Esophagus muscularis mucosa (tissue), 4 donors: ENCODE results near the gene GAS2. TPM values are rescaled to one million over a fixed set of nuclear protein-coding genes. Genes with fewer than 3 reads are reported as not detected.

Source experiments
- DNase-seq: peaks from one replicate; pipeline ENCODE4 v3.0.0-alpha.2; 2017; ENCODE audit errors: extremely low spot score
- H3K27ac ChIP-seq, 4 donors: fragments of 200-600 bp; sonication (generic); replicated peaks in 1 of 4; 1 replicate in 3 of 4; 2 replicates in 1 of 4; pipeline ENCODE4 v1.5.1; 2016 to 2019; ENCODE audit warnings: mild to moderate bottlenecking in 1 of 4
- H3K27me3 ChIP-seq, 4 donors: fragments of 200-600 bp; sonication (generic); one replicate each; pipeline versions ENCODE4 v1.5.1 to v1.6.0; 2016 to 2019
- H3K36me3 ChIP-seq, 4 donors: fragments of 200-600 bp; sonication (generic); one replicate each; pipeline ENCODE4 v1.5.1; 2016 to 2019
- H3K4me1 ChIP-seq, 4 donors: fragments of 200-600 bp; sonication (generic); one replicate each; pipeline ENCODE4 v1.5.1; 2016 to 2019
- H3K4me3 ChIP-seq, 4 donors: fragments of 200-600 bp; sonication (generic); 1 replicate in 2 of 4; 2 replicates in 2 of 4; pipeline ENCODE4 v1.5.1; 2016 to 2019; ENCODE audit warnings: mild to moderate bottlenecking in 4 of 4, moderate library complexity in 1 of 4
- H3K9me3 ChIP-seq, 4 donors: fragments of 200-600 bp; sonication (generic); 1 replicate in 3 of 4; 2 replicates in 1 of 4; pipeline ENCODE4 v1.5.1; 2016 to 2019
- CTCF ChIP-seq, 3 experiments: fragments of 200-600 bp in 2 of 3; fragments of 450-650 bp in 1 of 3; sonication (generic) in 2 of 3; IDR thresholded peaks; one replicate each; pipeline ENCODE4 v1.5.1; 2017 to 2019; ENCODE audit warnings: antibody characterized with exemption in 3 of 3, mild to moderate bottlenecking in 2 of 3, moderate library complexity in 1 of 3
- EP300 ChIP-seq: sonication (generic); formaldehyde crosslinking; IDR thresholded peaks from one replicate; pipeline ENCODE4 v1.6.1; 2017; ENCODE audit warnings: antibody characterized with exemption
- POLR2A ChIP-seq: fragments of 450-650 bp; IDR thresholded peaks from one replicate; pipeline ENCODE4 v1.6.1; 2017; ENCODE audit warnings: antibody characterized with exemption, moderate library complexity, mild to moderate bottlenecking, low read depth
- POLR2AphosphoS5 ChIP-seq, 2 donors: sonication (generic); formaldehyde crosslinking; IDR thresholded peaks; one replicate each; pipeline ENCODE4 v1.6.1; 2017; ENCODE audit warnings: antibody characterized with exemption in 2 of 2
- WGBS: methylation state at CpG from one replicate; pipeline ENCODE4 v1.1.5; 2018; 5-methylcytosine and 5-hydroxymethylcytosine counted together
- intact Hi-C: fragments of 100-400 bp; cut with DNase I; formaldehyde crosslinking; loops from one replicate; pipeline ENCODE4 v1.15.1; 2023
- total RNA-seq, 4 donors: library from RNA; depleted of rRNA; stranded (reverse); fragments of >200 nt; gene quantifications; one replicate each; pipeline versions ENCODE4 v1.1.0 to v1.2.1, GENCODE V29; 2016

Gene GAS2
- total RNA-seq, 4 donors from 2014 or later = 0.65 to 4.2 (median 1.4) TPM

DNA sequence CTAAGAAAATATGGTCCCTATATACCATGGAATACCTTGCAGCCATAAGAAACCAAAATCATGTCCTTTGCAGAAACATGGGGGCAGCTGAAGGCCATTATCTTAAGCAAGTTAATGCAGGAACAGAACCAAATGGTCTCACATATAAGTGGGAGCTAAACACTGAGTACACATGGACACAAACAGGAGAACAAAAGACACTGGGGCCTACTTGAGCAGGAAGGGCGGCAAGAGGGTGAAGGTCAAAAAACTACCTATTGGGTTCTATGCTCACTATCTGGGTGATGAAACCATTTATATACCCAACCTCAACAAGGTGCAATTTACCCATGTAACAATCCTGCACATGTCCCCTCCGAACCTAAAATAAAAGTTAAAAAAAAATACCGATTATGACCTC is 22.5 kb downstream of the GAS2 start:
- TF ChIP-seq EP300 (no peak), POLR2AphosphoS5 (IDR thresholded peaks at IDR 0.05) (no peak), CTCF (IDR thresholded peaks at IDR 0.05) (no peak), POLR2A (no peak)
- 96% methylated on average over 3 of the region's 3 CpGs for WGBS

GRCh38 chr11:22690257-22690656 is 23.8 kb downstream of the GAS2 start:
- Histone ChIP-seq H3K27me3 (no peaks in the 10 kb centered on the region), H3K4me1 (no peaks in the 10 kb centered on the region), H3K4me3 (no peak overlapping the region), H3K36me3 (no peaks in the 10 kb centered on the region), H3K27ac (no peak overlapping the region), H3K9me3 (no peaks in the 10 kb centered on the region)
- intact Hi-C loops = no loop called here
- WGBS = 61% methylated on average over 1 of the region's 1 CpG
- no peak for DNase-seq
- no peak for TF ChIP-seq POLR2AphosphoS5 (IDR thresholded peaks at IDR 0.05)
- no peak for TF ChIP-seq POLR2A
- TF ChIP-seq CTCF (IDR thresholded peaks at IDR 0.05) = no peak
- TF ChIP-seq EP300 = no peak

More for the DNA sequence above, 22.5 kb downstream of the GAS2 start:
- Histone ChIP-seq H3K27me3 (no peaks in the 10 kb centered on the region), H3K36me3 (no peaks in the 10 kb centered on the region), H3K4me1 (no peaks in the 10 kb centered on the region), H3K9me3 (no peaks in the 10 kb centered on the region), H3K4me3 (no peak overlapping the region), H3K27ac (no peak overlapping the region)
- DNase-seq = no peak
- intact Hi-C loops = no loop called here

DNA sequence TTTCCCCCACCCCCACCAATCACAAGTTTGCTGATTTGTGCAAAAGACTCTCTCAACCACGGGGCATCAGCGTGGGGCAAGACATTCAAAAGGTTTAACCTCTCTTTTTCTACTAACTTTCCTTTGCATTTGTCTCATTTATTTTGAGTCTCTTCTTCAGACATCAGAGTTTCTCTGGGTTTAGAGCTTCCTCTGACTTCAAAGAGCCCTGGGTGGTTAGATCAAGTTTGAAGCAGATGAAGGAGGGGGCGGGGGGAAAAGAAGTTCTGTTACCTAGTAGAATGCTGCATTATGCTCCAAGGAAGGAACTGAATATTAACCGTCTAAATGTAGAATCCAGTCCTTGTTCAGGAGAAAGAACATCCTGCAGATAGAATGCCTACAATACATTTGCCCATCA is 24.5 kb downstream of the GAS2 start:
- H3K27ac ChIP-seq = no peak overlapping the region
- intact Hi-C loops = no loop called here
- no peak for TF ChIP-seq POLR2AphosphoS5 (IDR thresholded peaks at IDR 0.05)
- no peak for TF ChIP-seq CTCF (IDR thresholded peaks at IDR 0.05)
- TF ChIP-seq POLR2A = no peak
- no peak for TF ChIP-seq EP300
- no peaks in the 10 kb centered on the region for H3K27me3 ChIP-seq
- H3K9me3 ChIP-seq = no peaks in the 10 kb centered on the region
- H3K4me3 ChIP-seq = no peak overlapping the region
- no peaks in the 10 kb centered on the region for H3K4me1 ChIP-seq
- no peak for DNase-seq
- no peaks in the 10 kb centered on the region for H3K36me3 ChIP-seq
- WGBS = 78% methylated on average over 4 of the region's 4 CpGs

DNA sequence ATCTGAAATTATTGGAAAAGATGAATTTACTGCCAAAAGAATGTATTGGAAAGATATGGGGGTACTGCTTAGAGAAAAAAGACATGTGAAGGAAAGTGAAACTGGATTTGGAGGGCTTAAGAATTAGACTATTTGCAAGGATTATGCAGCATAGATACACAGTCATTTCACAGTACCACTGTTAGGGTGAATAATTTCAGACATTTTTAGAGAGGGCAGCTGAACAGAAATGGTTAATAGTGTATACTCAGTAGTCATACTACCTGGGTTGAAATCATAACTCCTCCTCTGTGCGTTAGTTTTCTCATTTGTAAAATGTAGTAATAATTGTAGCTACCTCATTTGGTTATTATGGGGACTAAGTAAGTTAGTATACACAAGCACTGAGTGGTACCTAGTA is 33.0 kb downstream of the GAS2 start:
- WGBS = 81% methylated on average over 1 of the region's 1 CpG
- Histone ChIP-seq H3K27me3 (no peaks in the 10 kb centered on the region), H3K4me1 (peaks cover 0 to 5% (median 0%) of the 10 kb centered on the region in 4 donors), H3K9me3 (no peaks in the 10 kb centered on the region), H3K36me3 (no peaks in the 10 kb centered on the region), H3K27ac (no peak overlapping the region), H3K4me3 (no peak overlapping the region)
- intact Hi-C loops = no loop called here
- TF ChIP-seq POLR2AphosphoS5 (IDR thresholded peaks at IDR 0.05) (no peak), POLR2A (no peak), CTCF (IDR thresholded peaks at IDR 0.05) (no peak), EP300 (no peak)
- no peak for DNase-seq

DNA sequence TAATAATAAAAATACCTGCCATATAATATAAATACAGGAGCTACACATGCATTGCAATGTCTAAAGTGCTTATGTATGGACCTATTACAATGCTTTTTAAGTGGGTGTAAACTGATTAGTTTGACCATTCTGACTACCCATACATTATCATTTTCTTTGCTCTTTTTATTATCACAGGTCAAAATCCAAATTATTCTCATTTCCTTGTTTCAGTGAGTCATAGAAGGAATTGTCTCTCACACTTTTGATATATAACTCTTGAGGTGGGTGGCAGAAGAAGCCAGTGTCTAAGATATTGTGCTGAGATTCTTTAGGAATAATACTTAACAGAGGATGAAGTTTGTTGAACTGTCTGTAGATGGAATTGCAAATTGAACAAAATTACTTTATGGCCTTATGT is 35.6 kb downstream of the GAS2 start:
- DNase-seq = no peak
- no peaks in the 10 kb centered on the region for H3K36me3 ChIP-seq
- no peaks in the 10 kb centered on the region for H3K9me3 ChIP-seq
- intact Hi-C loops = no loop called here
- H3K4me1 ChIP-seq = peaks cover 0 to 5% (median 0%) of the 10 kb centered on the region in 4 donors
- no peak overlapping the region for H3K27ac ChIP-seq
- no peaks in the 10 kb centered on the region for H3K27me3 ChIP-seq
- H3K4me3 ChIP-seq = no peak overlapping the region
- TF ChIP-seq EP300 (no peak), CTCF (IDR thresholded peaks at IDR 0.05) (no peak), POLR2A (no peak), POLR2AphosphoS5 (IDR thresholded peaks at IDR 0.05) (no peak)
